HG03175 (cell line): Measurements from ENCODE around the gene ARMC5.

Experiments used
- ATAC-seq: cut with Tn5 transposase; IDR thresholded peaks from one replicate; pipeline ENCODE4 v1.9.1; 2021; ENCODE audit warnings: mild to moderate bottlenecking, moderate library complexity; ENCODE audit not compliant: unreplicated experiment

ARMC5 gene

DNA sequence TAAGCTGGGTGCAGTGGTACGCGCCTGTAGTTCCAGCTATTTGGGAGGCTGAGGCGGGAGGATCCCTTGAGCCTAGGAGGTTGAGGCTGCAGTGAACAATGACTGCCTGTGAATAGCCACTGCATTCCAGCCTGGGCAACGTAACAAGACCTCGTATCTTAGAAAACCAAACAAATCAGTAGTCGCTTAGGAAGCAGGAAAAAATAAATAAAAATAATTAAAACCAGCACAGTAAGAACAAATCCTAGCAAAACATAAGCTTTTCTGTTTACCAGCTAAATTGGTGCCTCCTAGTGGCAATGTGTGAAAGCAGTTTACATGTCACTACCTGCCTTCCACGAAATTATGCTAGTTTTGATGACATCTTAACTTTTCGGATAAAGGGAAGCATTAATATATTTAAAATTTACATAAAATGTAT lies 1.3 kb downstream of the ARMC5 start:
- ATAC-seq, result no peak

DNA sequence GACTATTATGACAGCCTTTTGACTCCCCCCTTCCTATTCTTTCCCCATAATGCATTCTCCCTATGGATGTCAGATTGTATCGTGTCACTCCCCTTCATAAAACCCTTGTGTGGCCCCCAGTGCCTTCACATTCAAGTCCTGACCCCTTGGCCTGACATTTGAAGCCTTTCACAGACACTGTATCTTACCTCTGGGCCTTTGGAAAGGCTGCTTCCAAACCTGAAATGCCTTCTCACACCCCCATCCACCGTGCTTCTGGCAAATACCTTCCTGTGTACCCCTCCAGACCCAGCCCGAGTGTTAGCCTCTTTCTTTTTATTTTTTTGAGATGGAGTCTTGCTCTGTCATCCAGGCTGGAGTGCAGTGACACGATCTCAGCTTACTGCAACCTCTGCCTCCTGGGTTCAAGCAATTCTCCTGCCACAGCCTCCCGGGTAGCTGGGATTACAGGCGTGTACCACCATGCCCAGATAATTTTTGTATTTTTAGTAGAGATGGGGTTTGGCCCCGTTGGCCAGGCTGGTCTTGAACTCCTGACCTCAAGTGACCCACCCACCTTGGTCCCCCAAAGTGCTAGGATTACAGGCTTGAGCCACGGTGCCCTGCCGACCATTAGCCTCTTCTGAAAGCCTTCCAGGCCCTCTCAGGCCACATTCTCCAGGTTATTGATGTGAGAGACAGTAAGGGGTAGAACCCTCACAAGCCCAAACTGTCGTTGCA lies 2.1 kb downstream of the ARMC5 start:
- no peak for ATAC-seq

DNA sequence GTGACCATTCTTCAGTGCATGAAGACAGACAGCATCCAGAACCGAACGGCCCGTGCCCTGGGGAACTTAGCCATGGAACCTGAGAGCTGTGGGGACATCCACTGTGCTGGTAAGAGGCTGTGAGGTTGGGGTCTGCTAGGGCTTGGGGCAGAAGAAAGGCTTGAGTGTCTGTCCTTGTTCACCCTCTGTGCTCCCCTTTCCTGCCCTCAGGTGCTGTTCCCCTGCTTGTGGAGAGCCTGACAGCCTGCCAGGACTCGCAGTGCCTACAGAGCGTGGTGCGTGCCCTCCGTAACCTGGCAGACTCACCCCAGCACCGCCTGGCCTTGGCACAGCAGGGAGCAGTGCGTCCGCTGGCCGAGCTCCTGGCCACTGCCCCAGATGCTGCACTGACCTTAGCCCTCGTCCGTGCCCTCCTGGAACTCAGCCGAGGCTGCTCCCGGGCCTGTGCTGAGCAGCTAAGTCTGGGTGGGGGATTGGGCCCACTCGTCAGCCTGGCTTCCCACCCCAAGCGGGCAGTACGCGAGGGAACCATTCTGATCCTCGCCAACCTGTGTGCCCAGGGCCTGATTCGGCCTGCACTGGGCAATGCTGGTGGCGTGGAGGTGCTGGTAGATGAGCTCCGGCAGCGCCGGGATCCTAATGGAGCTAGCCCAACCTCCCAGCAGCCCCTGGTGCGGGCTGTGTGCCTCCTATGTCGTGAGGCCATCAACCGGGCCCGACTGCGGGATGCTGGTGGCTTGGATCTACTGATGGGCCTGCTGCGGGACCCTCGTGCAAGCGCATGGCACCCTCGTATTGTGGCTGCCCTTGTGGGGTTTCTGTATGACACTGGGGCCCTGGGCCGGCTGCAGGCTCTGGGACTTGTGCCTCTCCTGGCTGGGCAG lies 2.9 kb downstream of the ARMC5 start:
- ATAC-seq, result no peak

- no peak for ATAC-seq
These were observed 5.1 kb downstream of the ARMC5 start for GRCh38 chr16:31464348-31464769.

DNA sequence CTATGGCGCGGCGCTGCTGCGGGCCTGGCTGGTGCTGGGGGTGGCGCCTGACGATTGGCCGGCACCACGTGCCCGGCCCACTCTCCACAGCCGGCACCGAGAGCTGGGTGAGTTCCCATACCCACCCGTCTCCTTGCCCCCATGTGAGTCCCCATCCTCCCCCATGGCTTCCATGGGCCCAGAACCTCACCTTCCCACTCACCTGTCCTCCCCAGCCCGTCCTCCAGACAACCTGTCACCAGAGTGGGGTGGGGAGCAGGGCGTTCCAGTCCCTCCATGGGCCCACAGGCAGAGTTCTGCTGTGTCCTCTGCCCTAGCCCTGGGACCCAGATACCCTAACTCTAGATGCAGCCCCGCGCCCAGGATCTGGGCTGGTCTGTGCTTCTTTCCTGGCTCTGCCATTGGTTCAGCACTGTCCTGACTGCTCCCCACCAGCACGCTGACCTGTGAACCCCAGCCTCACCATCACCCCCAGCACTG lies 5.5 kb downstream of the ARMC5 start:
- ATAC-seq, result no peak

GRCh38 chr16:31465788-31466370 lies 6.6 kb downstream of the ARMC5 start:
- no peak for ATAC-seq

GRCh38 chr16:31466381-31466841 lies 7.1 kb downstream of the ARMC5 start:
- ATAC-seq, result no peak

DNA sequence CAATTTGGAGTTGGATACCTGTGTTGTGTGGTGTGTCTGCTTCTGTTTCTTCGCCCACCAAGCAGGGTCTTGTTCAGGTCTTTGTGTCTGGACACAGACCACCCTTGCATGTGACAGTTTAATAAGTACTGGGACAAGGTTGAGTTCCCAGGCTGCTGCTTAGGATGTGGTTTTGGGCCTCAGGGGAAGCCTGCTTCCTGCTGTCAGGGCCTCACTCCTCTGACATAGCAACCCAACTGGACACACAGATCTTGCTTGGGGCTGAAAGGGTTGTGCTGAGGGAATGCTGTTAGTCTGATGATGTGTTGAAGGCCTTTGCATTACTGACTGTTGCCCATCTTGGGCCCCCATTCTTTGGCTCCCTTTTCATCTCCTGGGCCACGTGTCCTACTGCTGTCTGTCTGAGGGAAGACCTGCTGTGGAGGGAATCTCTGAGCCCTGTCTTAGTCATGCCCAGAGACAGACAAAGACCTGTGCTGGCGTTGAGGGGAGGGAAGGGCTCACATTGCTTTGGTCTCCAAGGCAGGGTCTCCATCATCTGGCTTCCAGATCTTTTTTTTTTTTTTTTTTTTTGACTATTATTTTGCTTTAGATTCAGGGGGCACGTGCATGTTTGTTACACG lies 8.0 kb downstream of the ARMC5 start:
- ATAC-seq, result peak; percentile 64

GRCh38 chr16:31467858-31468257 lies 8.6 kb downstream of the ARMC5 start:
- ATAC-seq, result no peak

GRCh38 chr16:31470615-31471014 lies 11.3 kb downstream of the ARMC5 start:
- ATAC-seq, result no peak

- no peak for ATAC-seq
These were observed 12.1 kb downstream of the ARMC5 start for GRCh38 chr16:31471241-31471874.

DNA sequence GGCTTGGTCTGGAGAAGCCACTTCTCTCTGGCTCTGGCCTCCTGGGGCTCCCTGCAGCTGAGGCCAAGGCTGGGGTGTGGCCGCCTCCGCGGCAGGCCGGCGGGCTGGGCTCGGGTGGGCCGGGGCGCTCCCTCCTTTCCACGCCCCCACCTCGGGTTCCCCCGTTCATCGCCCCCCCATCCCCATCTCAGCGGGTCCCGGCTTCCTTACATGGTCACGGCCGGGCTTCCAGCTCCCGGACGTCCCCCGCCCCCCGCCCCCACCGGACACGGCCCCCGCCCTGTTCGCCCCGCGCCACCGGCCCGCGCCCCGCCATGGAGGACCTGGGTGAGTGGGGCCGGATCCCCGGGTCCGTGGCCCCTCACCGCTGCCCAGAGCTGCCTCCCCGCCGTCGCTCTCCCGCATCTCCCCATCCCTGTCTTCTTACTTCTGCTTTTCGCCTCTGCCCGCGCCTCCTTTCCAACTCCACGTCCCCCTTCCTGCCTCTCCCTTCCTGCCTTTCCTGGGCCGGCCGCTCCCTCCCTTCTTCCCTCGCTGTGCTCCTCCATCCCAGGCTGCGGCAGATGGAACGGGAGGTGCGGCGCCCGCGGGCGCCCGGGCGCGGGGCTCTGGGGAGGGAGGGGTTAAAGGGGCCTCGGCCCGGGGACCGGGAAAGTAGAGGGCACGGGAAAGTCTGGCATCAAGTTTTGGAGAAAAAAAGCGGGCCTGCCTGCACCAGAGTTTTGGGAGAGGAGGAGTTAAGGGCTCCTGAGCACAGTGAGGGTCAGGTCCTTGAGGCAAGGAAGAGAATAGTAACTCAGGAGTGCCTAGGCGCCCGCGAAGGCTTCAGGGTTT lies 12.8 kb downstream of the ARMC5 start, which contains the start of gene TGFB1I1:
TGFB1I1 (plus strand) TSS at position 278 of the 834 bp plus-strand sequence; CDS start at position 315, 37 bp downstream.
- ATAC-seq, result no peak

DNA sequence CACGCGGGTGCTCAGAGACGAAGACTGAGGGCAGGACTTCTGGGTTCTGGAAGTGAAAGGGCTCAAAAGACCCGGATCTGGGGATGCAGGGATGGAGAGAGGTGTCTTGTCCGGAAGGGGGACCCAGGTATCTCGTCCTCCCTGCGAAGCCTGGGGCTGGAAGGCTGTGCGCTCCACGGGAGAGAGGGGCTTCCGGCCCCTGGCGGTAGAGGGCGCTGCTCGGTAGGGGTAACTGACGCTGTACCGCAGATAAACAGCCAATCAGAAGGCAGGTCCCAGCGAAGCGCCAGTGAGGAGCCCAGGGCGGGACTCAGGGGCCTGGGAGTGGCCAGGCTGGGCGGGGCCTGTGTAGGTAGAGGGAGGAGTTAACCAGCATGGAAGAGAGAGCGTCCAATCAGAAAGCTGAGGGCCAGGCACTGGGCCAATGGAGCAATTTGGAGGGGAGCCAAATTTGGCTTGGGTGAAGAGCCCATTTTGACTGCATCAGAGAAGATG lies 13.5 kb downstream of the ARMC5 start:
- no peak for ATAC-seq

- ATAC-seq, result no peak
These were observed 14.1 kb downstream of the ARMC5 start for GRCh38 chr16:31473264-31473984.

DNA sequence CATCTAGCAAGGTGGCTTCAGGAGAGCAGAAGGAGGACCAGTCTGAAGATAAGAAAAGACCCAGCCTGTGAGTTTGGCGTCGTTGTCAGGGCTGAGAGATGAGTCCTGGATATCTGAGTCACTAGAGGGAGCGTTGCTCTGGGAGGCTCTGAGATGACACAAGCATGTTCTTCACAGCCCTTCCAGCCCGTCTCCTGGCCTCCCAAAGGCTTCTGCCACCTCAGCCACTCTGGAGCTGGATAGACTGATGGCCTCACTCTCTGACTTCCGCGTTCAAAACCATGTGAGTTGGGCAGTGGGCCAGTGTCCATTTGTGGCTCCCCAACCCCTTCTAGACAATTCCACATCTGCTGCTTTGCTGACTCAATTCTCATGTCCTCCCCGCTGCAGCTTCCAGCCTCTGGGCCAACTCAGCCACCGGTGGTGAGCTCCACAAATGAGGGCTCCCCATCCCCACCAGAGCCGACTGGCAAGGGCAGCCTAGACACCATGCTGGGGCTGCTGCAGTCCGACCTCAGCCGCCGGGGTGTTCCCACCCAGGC lies 14.9 kb downstream of the ARMC5 start:
- ATAC-seq, result no peak

DNA sequence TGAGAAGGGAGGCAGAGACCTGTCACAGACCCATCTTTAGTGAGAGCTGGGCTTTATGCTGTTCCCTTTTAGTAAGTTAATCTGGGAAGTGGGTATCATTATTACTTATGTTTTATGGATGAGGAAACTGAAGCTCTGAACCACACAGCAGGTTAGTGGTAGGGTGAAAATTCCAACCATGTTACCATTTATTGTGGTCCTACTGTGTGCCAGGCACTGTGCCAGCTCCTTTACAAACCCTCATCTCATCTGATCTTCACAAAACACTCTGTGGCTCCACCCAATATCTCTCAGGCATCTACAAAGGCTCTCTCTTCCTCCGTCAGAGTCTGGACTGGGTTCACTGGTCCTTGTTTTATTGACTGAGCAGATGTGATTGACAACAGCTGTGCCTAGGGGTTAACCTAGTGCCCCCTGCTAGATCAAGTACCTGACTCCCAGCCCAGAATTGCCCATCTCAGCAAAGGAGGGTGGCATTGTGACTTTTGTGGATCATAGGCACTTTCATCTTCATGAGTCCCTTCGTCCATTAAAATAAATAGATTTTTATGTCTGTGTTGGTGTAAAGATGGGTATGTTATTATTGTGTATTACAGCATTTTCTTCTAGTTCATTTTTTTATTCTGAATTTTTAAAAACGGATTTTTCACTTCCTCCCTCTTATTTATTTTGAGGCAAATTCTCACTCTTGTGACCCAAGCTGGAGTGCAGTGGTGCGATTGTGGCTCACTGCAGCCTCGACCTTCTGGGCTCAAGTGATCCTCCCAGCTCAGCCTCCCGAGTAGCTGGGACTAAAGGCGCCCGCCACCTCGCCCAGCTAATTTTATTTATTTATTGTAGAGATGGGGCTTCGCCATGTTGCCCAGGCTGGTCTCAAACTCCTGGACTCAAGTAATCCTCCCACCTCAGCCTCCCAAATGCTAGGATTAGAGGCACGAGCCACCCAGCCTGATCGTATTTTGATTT lies 15.8 kb downstream of the ARMC5 start:
- no peak for ATAC-seq

DNA sequence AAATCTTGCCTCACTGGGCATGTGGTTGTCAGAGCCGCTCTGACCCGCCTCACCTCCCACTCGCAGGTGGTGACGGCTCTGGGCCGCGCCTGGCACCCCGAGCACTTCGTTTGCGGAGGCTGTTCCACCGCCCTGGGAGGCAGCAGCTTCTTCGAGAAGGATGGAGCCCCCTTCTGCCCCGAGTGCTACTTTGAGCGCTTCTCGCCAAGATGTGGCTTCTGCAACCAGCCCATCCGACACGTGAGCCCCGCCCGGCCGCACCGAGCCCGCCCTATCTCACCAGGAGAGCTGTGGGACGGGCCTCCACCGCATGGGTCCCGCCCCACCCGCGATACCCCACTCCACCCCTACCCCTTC lies 16.6 kb downstream of the ARMC5 start:
- no peak for ATAC-seq
